Adrenal gland (tissue), 5 donors: ENCODE measurements around the gene KIF26A.

ENCODE experiments used
- POLR2A ChIP-seq, 2 donors: fragments of 450-650 bp; IDR thresholded peaks; one replicate each; pipeline ENCODE4 v1.6.1; 2017; ENCODE audit warnings: antibody characterized with exemption in 2 of 2, mild to moderate bottlenecking in 2 of 2, moderate library complexity in 1 of 2
- TF ChIP-seq, protein P1 (sequence below), 6 experiments: fragments of 450-650 bp in 4 of 6; fragments of 200-600 bp in 2 of 6; sonication (generic) in 1 of 6; IDR thresholded peaks; 1 replicate in 5 of 6; 2 replicates in 1 of 6; pipeline versions ENCODE4 v1.5.1 to v1.8.0; 2016 to 2021; ENCODE audit warnings: antibody characterized with exemption in 6 of 6, mild to moderate bottlenecking in 2 of 6, moderate library complexity in 1 of 6
- donor health status: DM: no; HTN: no; CAD: no.

DNA sequence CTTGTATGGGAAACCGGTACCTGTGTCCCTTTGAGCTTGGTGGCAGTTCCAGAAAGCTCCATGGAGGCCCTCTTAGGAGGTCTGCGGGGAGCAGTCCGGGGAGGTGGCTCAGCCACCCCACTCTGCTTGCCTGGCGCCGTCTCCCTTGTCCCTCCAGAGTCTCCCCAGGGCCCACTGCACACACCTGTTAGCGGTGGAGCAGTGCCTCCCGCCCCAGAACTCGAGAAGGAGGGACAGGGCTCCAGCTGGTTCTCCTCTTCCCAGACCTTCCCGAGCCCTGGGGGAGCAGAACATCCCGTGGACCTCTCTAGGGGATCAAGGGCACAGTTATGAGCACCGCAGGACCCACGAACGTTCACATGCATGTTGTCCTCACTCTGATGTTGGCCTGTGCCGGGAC, 42.1 kb upstream of the KIF26A start:
- TF ChIP-seq, protein P1, sequence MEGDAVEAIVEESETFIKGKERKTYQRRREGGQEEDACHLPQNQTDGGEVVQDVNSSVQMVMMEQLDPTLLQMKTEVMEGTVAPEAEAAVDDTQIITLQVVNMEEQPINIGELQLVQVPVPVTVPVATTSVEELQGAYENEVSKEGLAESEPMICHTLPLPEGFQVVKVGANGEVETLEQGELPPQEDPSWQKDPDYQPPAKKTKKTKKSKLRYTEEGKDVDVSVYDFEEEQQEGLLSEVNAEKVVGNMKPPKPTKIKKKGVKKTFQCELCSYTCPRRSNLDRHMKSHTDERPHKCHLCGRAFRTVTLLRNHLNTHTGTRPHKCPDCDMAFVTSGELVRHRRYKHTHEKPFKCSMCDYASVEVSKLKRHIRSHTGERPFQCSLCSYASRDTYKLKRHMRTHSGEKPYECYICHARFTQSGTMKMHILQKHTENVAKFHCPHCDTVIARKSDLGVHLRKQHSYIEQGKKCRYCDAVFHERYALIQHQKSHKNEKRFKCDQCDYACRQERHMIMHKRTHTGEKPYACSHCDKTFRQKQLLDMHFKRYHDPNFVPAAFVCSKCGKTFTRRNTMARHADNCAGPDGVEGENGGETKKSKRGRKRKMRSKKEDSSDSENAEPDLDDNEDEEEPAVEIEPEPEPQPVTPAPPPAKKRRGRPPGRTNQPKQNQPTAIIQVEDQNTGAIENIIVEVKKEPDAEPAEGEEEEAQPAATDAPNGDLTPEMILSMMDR (IDR thresholded peaks at IDR 0.05), result no peak
- no peak for TF ChIP-seq POLR2A (IDR thresholded peaks at IDR 0.05)
